HepG2 (cell line): ENCODE measurements around the gene POMT1. TPM values are rescaled to one million over a fixed set of nuclear protein-coding genes. Genes with fewer than 3 reads are reported as not detected.
A peak's percentile ranks its signal among the peaks of the same experiment; 100 is the strongest.

ENCODE experiments used
- AKAP8 ChIP-seq: sonication (generic); formaldehyde crosslinking; IDR thresholded peaks from 2 replicates; pipeline ENCODE4 v1.5.1; 2020; ENCODE audit warnings: mild to moderate bottlenecking, missing genetic modification reagents
- ARID2 ChIP-seq: sonication (generic); formaldehyde crosslinking; IDR thresholded peaks from 2 replicates; pipeline ENCODE4 v1.8.1; 2022; ENCODE audit warnings: mild to moderate bottlenecking, missing genetic modification reagents, borderline replicate concordance
- ARNT ChIP-seq: fragments of 450-650 bp; IDR thresholded peaks from 2 replicates; pipeline ENCODE4 v1.6.1; 2017
- CBFB ChIP-seq: sonication (generic); formaldehyde crosslinking; IDR thresholded peaks from 2 replicates; pipeline ENCODE4 v1.4.0; 2020; ENCODE audit warnings: missing genetic modification reagents
- EED ChIP-seq: sonication (generic); formaldehyde crosslinking; IDR thresholded peaks from 2 replicates; pipeline ENCODE4 v1.5.0; 2020; ENCODE audit warnings: mild to moderate bottlenecking, missing genetic modification reagents
- EP300 ChIP-seq, 3 experiments: sonication (generic) in 1 of 3; formaldehyde crosslinking in 1 of 3; IDR thresholded peaks; 2 replicates each; pipeline versions ENCODE4 v1.5.1 to v1.6.1; 2011 to 2020; ENCODE audit warnings: low read depth in 2 of 3, low read length in 2 of 3, borderline replicate concordance in 1 of 3, improper control_type of control experiment in 1 of 3, mild to moderate bottlenecking in 1 of 3, missing genetic modification reagents in 1 of 3, moderate library complexity in 1 of 3
- FOXP4 ChIP-seq: sonication (generic); formaldehyde crosslinking; IDR thresholded peaks from 2 replicates; pipeline ENCODE4 v1.4.0; 2020; ENCODE audit warnings: missing genetic modification reagents
- GFI1 ChIP-seq: sonication (generic); formaldehyde crosslinking; IDR thresholded peaks from 2 replicates; pipeline ENCODE4 v1.5.0; 2020; ENCODE audit warnings: missing genetic modification reagents, mild to moderate bottlenecking, borderline replicate concordance
- GPN1 ChIP-seq: sonication (generic); formaldehyde crosslinking; IDR thresholded peaks from 2 replicates; pipeline ENCODE4 v1.5.1; 2020; ENCODE audit warnings: missing genetic modification reagents, borderline replicate concordance
- HNF1B ChIP-seq: sonication (generic); formaldehyde crosslinking; IDR thresholded peaks from 2 replicates; pipeline ENCODE4 v1.5.1; 2020; ENCODE audit warnings: mild to moderate bottlenecking, moderate library complexity, missing genetic modification reagents
- KLF16 ChIP-seq, 2 experiments: sonication (generic) in 1 of 2; formaldehyde crosslinking in 1 of 2; IDR thresholded peaks; 2 replicates each; pipeline versions ENCODE4 v1.6.1 to v1.8.0; 2016 to 2023; ENCODE audit warnings: missing genetic modification reagents in 2 of 2, missing compliant biosample characterization in 1 of 2
- MLX ChIP-seq: IDR thresholded peaks from 2 replicates; pipeline ENCODE4 v1.6.1; 2016
- PHF21A ChIP-seq: sonication (generic); formaldehyde crosslinking; IDR thresholded peaks from 2 replicates; pipeline ENCODE4 v1.5.0; 2020; ENCODE audit warnings: mild to moderate bottlenecking, missing genetic modification reagents
- RXRB ChIP-seq: IDR thresholded peaks from 2 replicates; pipeline ENCODE4 v1.6.1; 2016; ENCODE audit warnings: borderline replicate concordance, missing genetic modification reagents, missing compliant biosample characterization
- SRF ChIP-seq: IDR thresholded peaks from 2 replicates; pipeline ENCODE4 v1.6.1; 2011; ENCODE audit warnings: mild to moderate bottlenecking, low read depth, low read length, moderate library complexity
- TBX2 ChIP-seq: sonication (generic); formaldehyde crosslinking; IDR thresholded peaks from 2 replicates; pipeline ENCODE4 v1.5.0; 2020; ENCODE audit warnings: missing genetic modification reagents, mild to moderate bottlenecking, borderline replicate concordance
- TFDP1 ChIP-seq: IDR thresholded peaks from 2 replicates; pipeline ENCODE4 v1.6.1; 2016; ENCODE audit warnings: missing compliant biosample characterization, missing genetic modification reagents, borderline replicate concordance
- ZEB1 ChIP-seq: IDR thresholded peaks from 2 replicates; pipeline ENCODE4 v1.6.1; 2012; ENCODE audit warnings: mild to moderate bottlenecking, low read depth, inconsistent platforms; ENCODE audit not compliant: insufficient replicate concordance
- ZKSCAN1 ChIP-seq: fragments of 150-350 bp; IDR thresholded peaks from 2 replicates; pipeline ENCODE4 v1.6.1; 2014; ENCODE audit warnings: low read length
- ZNF292 ChIP-seq: sonication (generic); formaldehyde crosslinking; IDR thresholded peaks from 2 replicates; pipeline ENCODE4 v1.8.1; 2022; ENCODE audit warnings: mild to moderate bottlenecking, low read depth, missing genetic modification reagents, borderline replicate concordance
- ZNF660 ChIP-seq: sonication (generic); formaldehyde crosslinking; IDR thresholded peaks from 2 replicates; pipeline ENCODE4 v1.5.1; 2020; ENCODE audit warnings: mild to moderate bottlenecking, low read depth, missing genetic modification reagents, borderline replicate concordance
- ZNF7 ChIP-seq: IDR thresholded peaks from 2 replicates; pipeline ENCODE4 v1.6.1; 2016; ENCODE audit warnings: missing biosample characterization, missing genetic modification reagents
- polyA plus RNA-seq, 8 experiments: library from polyadenylated mRNA; depleted of rRNA in 3 of 8; stranded (reverse) in 7 of 8; unstranded in 1 of 8; fragments of >200 nt; fragmentation: Illumina TruSeq in 4 of 8; extraction: Trizol in 4 of 8; gene quantifications; 2 replicates each; pipeline versions ENCODE4 v1.2.1 to v1.2.3, GENCODE V29; 2011 to 2016; ENCODE audit warnings: low read depth in 4 of 8, missing spikeins in 1 of 8, mixed read lengths in 1 of 8; ENCODE audit not compliant: insufficient read depth in 1 of 8
- total RNA-seq, 5 experiments: library from RNA; depleted of rRNA; stranded (reverse); fragments of >200 nt; fragmentation: Illumina TruSeq; extraction: Trizol; gene quantifications; 2 replicates each; pipeline ENCODE4 v1.2.3, GENCODE V29; 2016; ENCODE audit warnings: low read depth in 1 of 5

The POMT1 gene
- total and polyA plus RNA-seq, 2 of the 13 experiments (the other 11 are each of a cell fraction or from before 2014, with no cell fraction given): 21.6 to 22.7 TPM

GRCh38 chr9:131546336-131547084 lies 43.8 kb downstream of the POMT1 start (continued):
- TF ChIP-seq FOXP4 (CRISPR knock-in tag) (peak; percentile 71), ZNF7 (CRISPR knock-in tag) (no peak), EED (CRISPR knock-in tag) (no peak), ZNF660 (CRISPR knock-in tag) (no peak), CBFB (CRISPR knock-in tag) (peak; percentile 100), RXRB (CRISPR knock-in tag) (0 out of 2 replicates have a peak, but pooled peaks have one; percentile 14), TBX2 (peak; percentile 49; the same call in 1 of the 2 replicates), ARNT (no peak), TFDP1 (CRISPR knock-in tag) (peak; percentile 46; the same call in 1 of the 2 replicates), AKAP8 (CRISPR knock-in tag) (no peak), ZEB1 (no peak), ZNF292 (CRISPR knock-in tag) (no peak), GPN1 (CRISPR knock-in tag) (no peak), SRF (no peak), KLF16 (CRISPR knock-in tag; IDR thresholded peaks at IDR 0.05) (peak in 1 of 2 experiments; percentile 23; a peak in 1 of 4 replicates), EP300 (IDR thresholded peaks at IDR 0.05; ENCODE audit: low read depth in 2 of 2, low read length in 2 of 2) (peak in 1 of 2 experiments; percentile 21; a peak in 1 of 4 replicates), EP300 (CRISPR knock-in tag; IDR thresholded peaks at IDR 0.05; ENCODE audit: borderline replicate concordance) (no peak), ARID2 (CRISPR knock-in tag) (no peak), GFI1 (CRISPR knock-in tag) (peak; percentile 91), MLX (CRISPR knock-in tag) (no peak), HNF1B (peak; percentile 36; the same call in 1 of the 2 replicates), PHF21A (CRISPR knock-in tag) (peak; percentile 68; the same call in 1 of the 2 replicates), ZKSCAN1 (no peak)
